Gastroesophageal sphincter (tissue), 3 donors: ENCODE measurements around the gene ARL10.

Experiments
- EP300 ChIP-seq: sonication (generic); formaldehyde crosslinking; IDR thresholded peaks from one replicate; pipeline ENCODE4 v1.6.1; 2017; ENCODE audit warnings: antibody characterized with exemption, mild to moderate bottlenecking
- POLR2A ChIP-seq, 2 donors: fragments of 450-650 bp; IDR thresholded peaks; one replicate each; pipeline ENCODE4 v1.6.1; 2017; ENCODE audit warnings: antibody characterized with exemption in 2 of 2, mild to moderate bottlenecking in 2 of 2, moderate library complexity in 1 of 2
- POLR2AphosphoS5 ChIP-seq: sonication (generic); formaldehyde crosslinking; IDR thresholded peaks from one replicate; pipeline ENCODE4 v1.6.1; 2017; ENCODE audit warnings: antibody characterized with exemption
- TF ChIP-seq, protein P1 (sequence below), 4 experiments: fragments of 200-600 bp in 2 of 4; fragments of 450-650 bp in 2 of 4; sonication (generic) in 1 of 4; IDR thresholded peaks; one replicate each; pipeline ENCODE4 v1.5.1; 2017 to 2019; ENCODE audit warnings: antibody characterized with exemption in 4 of 4, mild to moderate bottlenecking in 2 of 4, moderate library complexity in 2 of 4

DNA sequence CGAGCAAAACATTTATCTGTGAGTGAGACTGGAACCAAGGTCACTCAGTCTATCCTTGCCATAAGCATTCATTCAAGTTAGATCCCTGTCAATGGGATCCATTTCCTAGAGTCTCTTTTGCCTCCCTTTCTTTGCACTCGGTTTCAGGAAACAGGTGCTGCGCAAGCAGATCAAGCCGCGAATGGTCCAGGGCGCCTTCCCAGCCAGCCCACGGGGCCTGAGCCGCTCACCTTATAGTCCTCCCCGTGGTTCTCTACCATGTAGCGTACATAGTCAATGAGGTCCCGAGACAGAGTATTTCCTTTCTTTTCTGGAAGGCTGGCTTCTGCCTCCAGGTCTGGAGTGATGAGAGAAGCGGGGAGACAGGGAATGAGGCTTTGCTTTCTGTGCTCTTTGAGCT, 19.7 kb downstream of the ARL10 start:
- TF ChIP-seq POLR2A (IDR thresholded peaks at IDR 0.05) (no peak), POLR2AphosphoS5 (no peak), EP300 (no peak)
- TF ChIP-seq, protein P1, sequence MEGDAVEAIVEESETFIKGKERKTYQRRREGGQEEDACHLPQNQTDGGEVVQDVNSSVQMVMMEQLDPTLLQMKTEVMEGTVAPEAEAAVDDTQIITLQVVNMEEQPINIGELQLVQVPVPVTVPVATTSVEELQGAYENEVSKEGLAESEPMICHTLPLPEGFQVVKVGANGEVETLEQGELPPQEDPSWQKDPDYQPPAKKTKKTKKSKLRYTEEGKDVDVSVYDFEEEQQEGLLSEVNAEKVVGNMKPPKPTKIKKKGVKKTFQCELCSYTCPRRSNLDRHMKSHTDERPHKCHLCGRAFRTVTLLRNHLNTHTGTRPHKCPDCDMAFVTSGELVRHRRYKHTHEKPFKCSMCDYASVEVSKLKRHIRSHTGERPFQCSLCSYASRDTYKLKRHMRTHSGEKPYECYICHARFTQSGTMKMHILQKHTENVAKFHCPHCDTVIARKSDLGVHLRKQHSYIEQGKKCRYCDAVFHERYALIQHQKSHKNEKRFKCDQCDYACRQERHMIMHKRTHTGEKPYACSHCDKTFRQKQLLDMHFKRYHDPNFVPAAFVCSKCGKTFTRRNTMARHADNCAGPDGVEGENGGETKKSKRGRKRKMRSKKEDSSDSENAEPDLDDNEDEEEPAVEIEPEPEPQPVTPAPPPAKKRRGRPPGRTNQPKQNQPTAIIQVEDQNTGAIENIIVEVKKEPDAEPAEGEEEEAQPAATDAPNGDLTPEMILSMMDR (IDR thresholded peaks at IDR 0.05) = no peak
